SK-N-SH (cell line): ENCODE results near the gene PTCH2. TPM values are rescaled to one million over a fixed set of nuclear protein-coding genes. Genes with fewer than 3 reads are reported as not detected.
A peak's percentile ranks its signal among the peaks of the same experiment; 100 is the strongest.

Experiments
- CTCF ChIA-PET: fragments of 300-600, 350-600 bp; formaldehyde crosslinking; extraction: SDS; loops from one replicate; lab custom pipeline; 2021; lab: Yijun Ruan, JAX
- POLR2A ChIA-PET: fragments of 350-600 bp; sonication (Branson Sonifier 250); formaldehyde crosslinking; extraction: SDS; loops from one replicate; lab custom pipeline; 2020; ENCODE audit warnings: antibody characterized with exemption, inconsistent platforms; lab: Yijun Ruan, JAX
- DNase-seq: peaks from one replicate; pipeline ENCODE4 v3.0.0; 2012
- H2AFZ ChIP-seq: fragments of 200-600 bp; sonication (generic); 2 replicates; pipeline ENCODE4 v1.8.1; 2016; ENCODE audit warnings: antibody characterized with exemption, mild to moderate bottlenecking, low read depth
- H3F3A ChIP-seq: fragments of 200-600 bp; sonication (generic); replicated peaks from 2 replicates; pipeline ENCODE3; 2016; ENCODE audit warnings: antibody characterized with exemption, mild to moderate bottlenecking; ENCODE audit not compliant: insufficient read depth
- H3K27ac ChIP-seq, 2 experiments: fragments of 200-500 bp in 1 of 2; fragments of 200-600 bp in 1 of 2; sonication (Bioruptor generic) in 1 of 2; sonication (generic), shearing (Covaris generic) in 1 of 2; 2 replicates each; pipeline versions ENCODE4 v1.5.1 to v1.6.1; 2014 to 2016; ENCODE audit warnings: low read depth in 2 of 2, inconsistent platforms in 1 of 2, low read length in 1 of 2, mild to moderate bottlenecking in 1 of 2, mixed read lengths in 1 of 2
- H3K27me3 ChIP-seq: fragments of 200-600 bp; sonication (generic), shearing (Covaris generic); 2 replicates; pipeline ENCODE4 v1.6.1; 2016; ENCODE audit warnings: mixed run types; ENCODE audit not compliant: insufficient read depth
- H3K36me3 ChIP-seq, 2 experiments: fragments of 200-500 bp in 1 of 2; fragments of 200-600 bp in 1 of 2; sonication (Bioruptor generic) in 1 of 2; sonication (generic) in 1 of 2; replicated peaks in 1 of 2; 2 replicates each; pipeline versions ENCODE3 to v1.5.1; 2014 to 2016; ENCODE audit warnings: low read length in 1 of 2, mild to moderate bottlenecking in 1 of 2; ENCODE audit not compliant: insufficient read depth in 2 of 2, control insufficient read depth in 1 of 2
- H3K4me1 ChIP-seq, 2 experiments: fragments of 200-500 bp in 1 of 2; fragments of 200-600 bp in 1 of 2; sonication (Bioruptor generic) in 1 of 2; sonication (generic), shearing (Covaris generic) in 1 of 2; 2 replicates each; pipeline versions ENCODE4 v1.5.1 to v1.6.1; 2014 to 2016; ENCODE audit warnings: low read depth in 1 of 2, low read length in 1 of 2, mixed run types in 1 of 2; ENCODE audit not compliant: insufficient read depth in 2 of 2, control insufficient read depth in 1 of 2
- H3K4me2 ChIP-seq: fragments of 200-600 bp; sonication (generic), shearing (Covaris generic); 2 replicates; pipeline ENCODE4 v1.6.1; 2017; ENCODE audit warnings: mixed run types
- H3K4me3 ChIP-seq, 2 experiments: fragments of 200-500 bp in 1 of 2; fragments of 200-600 bp in 1 of 2; sonication (Bioruptor generic) in 1 of 2; sonication (generic), shearing (Covaris generic) in 1 of 2; 2 replicates each; pipeline versions ENCODE4 v1.5.1 to v1.8.1; 2014 to 2016; ENCODE audit warnings: low read depth in 2 of 2, inconsistent platforms in 1 of 2, low read length in 1 of 2, mild to moderate bottlenecking in 1 of 2, mixed read lengths in 1 of 2, moderate library complexity in 1 of 2
- H3K79me2 ChIP-seq: fragments of 200-600 bp; sonication (generic); 2 replicates; pipeline ENCODE4 v1.8.1; 2017; ENCODE audit warnings: mild to moderate bottlenecking; ENCODE audit not compliant: insufficient read depth
- H3K9ac ChIP-seq: fragments of 200-600 bp; sonication (generic); 2 replicates; pipeline ENCODE4 v1.6.1; 2017; ENCODE audit warnings: mixed run types
- H3K9me2 ChIP-seq: fragments of 200-600 bp; sonication (generic); 2 replicates; pipeline ENCODE4 v1.6.1; 2017; ENCODE audit warnings: mixed run types
- H3K9me3 ChIP-seq: fragments of 200-600 bp; sonication (generic); 2 replicates; pipeline ENCODE4 v1.6.1; 2017; ENCODE audit warnings: mixed run types, mild to moderate bottlenecking, moderate library complexity
- H4K20me1 ChIP-seq: fragments of 200-600 bp; sonication (generic); 2 replicates; pipeline ENCODE4 v1.6.1; 2017; ENCODE audit warnings: mild to moderate bottlenecking, mixed run types; ENCODE audit not compliant: insufficient read depth
- CHD2 ChIP-seq: fragments of 150-350 bp; IDR thresholded peaks from 2 replicates; pipeline ENCODE4 v1.6.1; 2018; ENCODE audit warnings: low read length; ENCODE audit not compliant: partially characterized antibody
- ELF1 ChIP-seq: IDR thresholded peaks from 2 replicates; pipeline ENCODE4 v1.4.0; 2012
- EP300 ChIP-seq, 2 experiments: IDR thresholded peaks; 2 replicates each; pipeline versions ENCODE4 v1.4.0 to v1.6.1; 2012; ENCODE audit warnings: borderline replicate concordance in 1 of 2, low read depth in 1 of 2, low read length in 1 of 2
- EZH2phosphoT487 ChIP-seq: fragments of 200-600 bp; sonication (generic); IDR thresholded peaks from 2 replicates; pipeline ENCODE4 v1.6.1; 2017; ENCODE audit warnings: low read depth, mixed run types, mild to moderate bottlenecking, antibody characterized with exemption, moderate library complexity, borderline replicate concordance
- FOXM1 ChIP-seq: IDR thresholded peaks from 2 replicates; pipeline ENCODE4 v1.4.0; 2012; ENCODE audit warnings: low read depth, mild to moderate bottlenecking
- JUND ChIP-seq: IDR thresholded peaks from 2 replicates; pipeline ENCODE4 v1.4.0; 2012
- MXI1 ChIP-seq: IDR thresholded peaks from 2 replicates; pipeline ENCODE4 v1.6.1; 2012; ENCODE audit warnings: mild to moderate bottlenecking, low read depth, low read length, improper control_type of control experiment
- RAD21 ChIP-seq: IDR thresholded peaks from 2 replicates; pipeline ENCODE4 v1.6.1; 2012; ENCODE audit warnings: mild to moderate bottlenecking, low read length
- REST ChIP-seq: IDR thresholded peaks from 2 replicates; pipeline ENCODE4 v1.6.1; 2012; ENCODE audit warnings: mild to moderate bottlenecking, low read depth, low read length, moderate library complexity
- RFX5 ChIP-seq: IDR thresholded peaks from 2 replicates; pipeline ENCODE4 v1.6.1; 2012; ENCODE audit warnings: mild to moderate bottlenecking, improper control_type of control experiment, low read length
- SIN3A ChIP-seq: IDR thresholded peaks from 2 replicates; pipeline ENCODE4 v1.6.1; 2012; ENCODE audit warnings: low read depth, mild to moderate bottlenecking, low read length, moderate library complexity, borderline replicate concordance
- TAF1 ChIP-seq: IDR thresholded peaks from 2 replicates; pipeline ENCODE4 v1.6.1; 2012; ENCODE audit warnings: low read depth, mild to moderate bottlenecking, low read length, moderate library complexity, borderline replicate concordance
- TCF12 ChIP-seq: IDR thresholded peaks from 2 replicates; pipeline ENCODE4 v1.4.0; 2012
- WGBS: methylation state at CpG from one replicate; pipeline ENCODE4 v1.1.6; 2017; ENCODE audit warnings: low lambda C conversion rate; 5-methylcytosine and 5-hydroxymethylcytosine counted together
- polyA plus RNA-seq, 3 experiments: library from polyadenylated mRNA; depleted of rRNA; stranded (reverse); fragments of >200 nt; gene quantifications; 2 replicates each; pipeline ENCODE4 v1.2.3, GENCODE V29; 2012
- TF ChIP-seq, protein P1 (sequence below): fragments of 150-350 bp; IDR thresholded peaks from 2 replicates; pipeline ENCODE4 v1.6.1; 2016; ENCODE audit warnings: mild to moderate bottlenecking, low read depth, low read length
- TF ChIP-seq, protein P2 (sequence below): IDR thresholded peaks from 2 replicates; pipeline ENCODE4 v1.4.0; 2012; ENCODE audit warnings: low read depth, borderline replicate concordance

Gene PTCH2
- polyA plus RNA-seq, 1 of the 3 experiments (the other 2 are of a cell fraction) = 1.2 TPM

- POLR2A ChIA-PET = interaction anchor here (1.5 to 3.2 kb wide), 2 partner anchors 10 to 87 kb away, joined by 7 to 15 read pairs; partner anchors contain the start of genes BTBD19, DYNLT4 and RNU5D-1
Measured at GRCh38 chr1:44817771-44818495, 25.1 kb downstream of the PTCH2 start.

GRCh38 chr1:44817307-44817706, 25.7 kb downstream of the PTCH2 start:
- 92% methylated on average over 2 of the region's 2 CpGs for WGBS
- H3K4me2 ChIP-seq = no peak overlapping the region
- peaks cover 8 to 27% of the 10 kb centered on the region in 2 experiments for H3K36me3 ChIP-seq
- H3K9me3 ChIP-seq = no peaks in the 10 kb centered on the region
- H4K20me1 ChIP-seq = no peaks in the 10 kb centered on the region
- DNase-seq = no peak
- POLR2A ChIA-PET = interaction anchor here (3.2 kb wide), 1 partner anchor 9 kb away, joined by 15 read pairs; the partner anchor contains the start of genes BTBD19 and DYNLT4
- no peak overlapping the region for H2AFZ ChIP-seq
- CTCF ChIA-PET = interaction anchor here (0.7 to 2.3 kb wide), 3 partner anchors 16 to 30 kb away, joined by 3 to 7 read pairs (median 4); no protein-coding TSS in a partner anchor
- no peak overlapping the region for H3K4me3 ChIP-seq
- H3K9me2 ChIP-seq = no peaks in the 10 kb centered on the region
- no peaks in the 10 kb centered on the region for H3K27me3 ChIP-seq
- peaks cover 7% of the 10 kb centered on the region; the same call in 1 of the 2 replicates for H3K79me2 ChIP-seq
- H3F3A ChIP-seq = peaks cover 66% of the 10 kb centered on the region
- TF ChIP-seq SIN3A = no peak
- TF ChIP-seq, protein P1, sequence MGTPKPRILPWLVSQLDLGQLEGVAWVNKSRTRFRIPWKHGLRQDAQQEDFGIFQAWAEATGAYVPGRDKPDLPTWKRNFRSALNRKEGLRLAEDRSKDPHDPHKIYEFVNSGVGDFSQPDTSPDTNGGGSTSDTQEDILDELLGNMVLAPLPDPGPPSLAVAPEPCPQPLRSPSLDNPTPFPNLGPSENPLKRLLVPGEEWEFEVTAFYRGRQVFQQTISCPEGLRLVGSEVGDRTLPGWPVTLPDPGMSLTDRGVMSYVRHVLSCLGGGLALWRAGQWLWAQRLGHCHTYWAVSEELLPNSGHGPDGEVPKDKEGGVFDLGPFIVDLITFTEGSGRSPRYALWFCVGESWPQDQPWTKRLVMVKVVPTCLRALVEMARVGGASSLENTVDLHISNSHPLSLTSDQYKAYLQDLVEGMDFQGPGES = no peak
- no peak for TF ChIP-seq TAF1
- no peak for TF ChIP-seq EP300 (IDR thresholded peaks at IDR 0.05; ENCODE audit: borderline replicate concordance in 1 of 2, low read depth in 1 of 2, low read length in 1 of 2)
- TF ChIP-seq ELF1 = no peak
- no peak for TF ChIP-seq RAD21
- TF ChIP-seq MXI1 = no peak
- TF ChIP-seq, protein P2, sequence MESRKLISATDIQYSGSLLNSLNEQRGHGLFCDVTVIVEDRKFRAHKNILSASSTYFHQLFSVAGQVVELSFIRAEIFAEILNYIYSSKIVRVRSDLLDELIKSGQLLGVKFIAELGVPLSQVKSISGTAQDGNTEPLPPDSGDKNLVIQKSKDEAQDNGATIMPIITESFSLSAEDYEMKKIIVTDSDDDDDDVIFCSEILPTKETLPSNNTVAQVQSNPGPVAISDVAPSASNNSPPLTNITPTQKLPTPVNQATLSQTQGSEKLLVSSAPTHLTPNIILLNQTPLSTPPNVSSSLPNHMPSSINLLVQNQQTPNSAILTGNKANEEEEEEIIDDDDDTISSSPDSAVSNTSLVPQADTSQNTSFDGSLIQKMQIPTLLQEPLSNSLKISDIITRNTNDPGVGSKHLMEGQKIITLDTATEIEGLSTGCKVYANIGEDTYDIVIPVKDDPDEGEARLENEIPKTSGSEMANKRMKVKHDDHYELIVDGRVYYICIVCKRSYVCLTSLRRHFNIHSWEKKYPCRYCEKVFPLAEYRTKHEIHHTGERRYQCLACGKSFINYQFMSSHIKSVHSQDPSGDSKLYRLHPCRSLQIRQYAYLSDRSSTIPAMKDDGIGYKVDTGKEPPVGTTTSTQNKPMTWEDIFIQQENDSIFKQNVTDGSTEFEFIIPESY = no peak
- TF ChIP-seq CHD2 = no peak
- no peak overlapping the region for H3K27ac ChIP-seq
- peaks cover 11 to 24% of the 10 kb centered on the region in 2 experiments; a peak in 3 of 4 replicates for H3K4me1 ChIP-seq
- no peak overlapping the region for H3K9ac ChIP-seq

More at GRCh38 chr1:44817771-44818495, 25.1 kb downstream of the PTCH2 start:
- H2AFZ ChIP-seq = no peak overlapping the region
- peaks cover 66% of the 10 kb centered on the region for H3F3A ChIP-seq
- TF ChIP-seq FOXM1 (no peak), REST (no peak), EZH2phosphoT487 (no peak), JUND (no peak), TCF12 (no peak), RFX5 (no peak), RAD21 (no peak)
- TF ChIP-seq, all 33 proteins: peak for 0
- no peaks in the 10 kb centered on the region for H3K9me3 ChIP-seq
- H4K20me1 ChIP-seq = no peaks in the 10 kb centered on the region
- H3K9ac ChIP-seq = no peak overlapping the region
- no peaks in the 10 kb centered on the region for H3K9me2 ChIP-seq
- H3K79me2 ChIP-seq = peaks cover 2% of the 10 kb centered on the region; the same call in 1 of the 2 replicates
- H3K27ac ChIP-seq = peak overlapping the region in 1 of 2 experiments; percentile 76; a peak in 1 of 4 replicates
- no peaks in the 10 kb centered on the region for H3K27me3 ChIP-seq
- no peak overlapping the region for H3K4me3 ChIP-seq
- DNase-seq = no peak
- 96% methylated on average over 11 of the region's 11 CpGs for WGBS
- peak overlapping the region; percentile 45; the same call in 1 of the 2 replicates for H3K4me2 ChIP-seq
- H3K4me1 ChIP-seq = peaks cover 11 to 20% of the 10 kb centered on the region in 2 experiments; a peak in 2 of 4 replicates
- peaks cover 8 to 27% of the 10 kb centered on the region in 2 experiments for H3K36me3 ChIP-seq
- CTCF ChIA-PET = interaction anchor here (0.6 to 2.3 kb wide), 5 partner anchors 17 to 1071 kb away, joined by 3 to 7 read pairs (median 4); no protein-coding TSS in a partner anchor
